ENCODE data around the gene HDAC4. TPM values are rescaled to one million over a fixed set of nuclear protein-coding genes. Genes with fewer than 3 reads are reported as not detected.

HDAC4 gene
- total RNA-seq, 1 donor from 2014 or later: 65.7 TPM

GRCh38 chr2:239146741-239147181 is 254.1 kb downstream of the HDAC4 start:
- H3K36me3 ChIP-seq: peaks cover 0 to 22% of the 10 kb centered on the region in 2 donors
- no peaks in the 10 kb centered on the region for H3K9me3 ChIP-seq
- no peak overlapping the region for H3K27ac ChIP-seq
- H3K4me1 ChIP-seq: no peaks in the 10 kb centered on the region
- DNase-seq (ENCODE audit: low spot score in 2 of 2): no peak
- intact Hi-C loops (cut with DNase I): loop anchor here (10.0 kb wide), 1 partner anchor 848 kb away; no protein-coding TSS in a partner anchor
- H3K27me3 ChIP-seq: no peaks in the 10 kb centered on the region
- no peak for TF ChIP-seq CTCF (IDR thresholded peaks at IDR 0.05)
- H3K4me3 ChIP-seq: no peak overlapping the region

- intact Hi-C loops (cut with DNase I): loop anchor here (10.0 kb wide), 1 partner anchor 849 kb away; no protein-coding TSS in a partner anchor
- Histone ChIP-seq H3K27ac (no peak overlapping the region), H3K27me3 (no peaks in the 10 kb centered on the region), H3K4me3 (no peak overlapping the region), H3K4me1 (no peaks in the 10 kb centered on the region), H3K36me3 (peaks cover 0 to 22% of the 10 kb centered on the region in 2 donors), H3K9me3 (no peaks in the 10 kb centered on the region)
- no peak for TF ChIP-seq CTCF (IDR thresholded peaks at IDR 0.05)
- DNase-seq (ENCODE audit: low spot score in 2 of 2): no peak
These were observed 254.7 kb downstream of the HDAC4 start for GRCh38 chr2:239146011-239146641.

GRCh38 chr2:239145601-239146000 is 255.2 kb downstream of the HDAC4 start:
- H3K36me3 ChIP-seq: peaks cover 0 to 22% of the 10 kb centered on the region in 2 donors
- intact Hi-C loops (cut with DNase I): loop anchor here (2.0 to 10.0 kb wide), 2 partner anchors 255 to 849 kb away; partner anchors contain the start of gene HDAC4
- TF ChIP-seq CTCF (IDR thresholded peaks at IDR 0.05): no peak
- no peak overlapping the region for H3K27ac ChIP-seq
- H3K4me3 ChIP-seq: no peak overlapping the region
- DNase-seq (ENCODE audit: low spot score in 2 of 2): no peak
- no peaks in the 10 kb centered on the region for H3K27me3 ChIP-seq
- H3K9me3 ChIP-seq: no peaks in the 10 kb centered on the region
- peaks cover 0 to 1% of the 10 kb centered on the region in 2 donors for H3K4me1 ChIP-seq

- Histone ChIP-seq H3K27me3 (no peaks in the 10 kb centered on the region), H3K36me3 (peaks cover 0 to 22% of the 10 kb centered on the region in 2 donors), H3K4me3 (no peak overlapping the region), H3K9me3 (no peaks in the 10 kb centered on the region), H3K27ac (no peak overlapping the region), H3K4me1 (peaks cover 0 to 3% of the 10 kb centered on the region in 2 donors)
- no peak for TF ChIP-seq CTCF (IDR thresholded peaks at IDR 0.05)
- intact Hi-C loops (cut with DNase I): loop anchor here (2.0 to 10.0 kb wide), 2 partner anchors 256 to 850 kb away; partner anchors contain the start of gene HDAC4
- DNase-seq (ENCODE audit: low spot score in 2 of 2): no peak
These were observed 255.7 kb downstream of the HDAC4 start for GRCh38 chr2:239145106-239145505.

GRCh38 chr2:239144713-239144999 is 256.2 kb downstream of the HDAC4 start:
- Histone ChIP-seq H3K9me3 (no peaks in the 10 kb centered on the region), H3K27ac (no peak overlapping the region), H3K36me3 (peaks cover under 1 to 23% of the 10 kb centered on the region in 2 donors), H3K27me3 (no peaks in the 10 kb centered on the region), H3K4me1 (peaks cover 0 to 3% of the 10 kb centered on the region in 2 donors), H3K4me3 (no peak overlapping the region)
- no peak for TF ChIP-seq CTCF (IDR thresholded peaks at IDR 0.05)
- no peak for DNase-seq (ENCODE audit: low spot score in 2 of 2)
- intact Hi-C loops (cut with DNase I): loop anchor here (2.0 to 10.0 kb wide), 3 partner anchors 148 to 850 kb away; partner anchors contain the start of gene HDAC4
